HepG2 (cell line): ENCODE results near the gene CHD9. TPM values are rescaled to one million over a fixed set of nuclear protein-coding genes. Genes with fewer than 3 reads are reported as not detected.
A peak's percentile ranks its signal among the peaks of the same experiment; 100 is the strongest.

Experiments
- ATAD3A ChIP-seq: sonication (generic); formaldehyde crosslinking; IDR thresholded peaks from 2 replicates; pipeline ENCODE4 v1.4.0; 2020; ENCODE audit warnings: missing genetic modification reagents
- CENPBD1 ChIP-seq: sonication (generic); formaldehyde crosslinking; IDR thresholded peaks from 2 replicates; pipeline ENCODE4 v1.8.0; 2022; ENCODE audit warnings: missing genetic modification reagents, low read depth, mild to moderate bottlenecking, borderline replicate concordance
- IRF2 ChIP-seq: IDR thresholded peaks from 2 replicates; pipeline ENCODE4 v1.6.1; 2018; ENCODE audit warnings: missing genetic modification reagents, missing compliant biosample characterization
- ISL2 ChIP-seq: sonication (generic); formaldehyde crosslinking; IDR thresholded peaks from 2 replicates; pipeline ENCODE4 v1.5.0; 2020; ENCODE audit warnings: missing genetic modification reagents
- MBD4 ChIP-seq: IDR thresholded peaks from 2 replicates; pipeline ENCODE4 v1.6.1; 2012; ENCODE audit warnings: low read length, inconsistent platforms, borderline replicate concordance
- POGK ChIP-seq: sonication (generic); formaldehyde crosslinking; conservative IDR thresholded peaks from 2 replicates; pipeline ENCODE4 v1.8.0; 2022; ENCODE audit warnings: mild to moderate bottlenecking, moderate library complexity, missing genetic modification reagents
- RFX1 ChIP-seq: fragments of 450-650 bp; IDR thresholded peaks from 2 replicates; pipeline ENCODE4 v1.6.1; 2017
- RXRA ChIP-seq: sonication (generic); formaldehyde crosslinking; IDR thresholded peaks from 2 replicates; pipeline ENCODE4 v1.5.1; 2020; ENCODE audit warnings: missing genetic modification reagents
- SNAI1 ChIP-seq: sonication (generic); formaldehyde crosslinking; IDR thresholded peaks from 2 replicates; pipeline ENCODE4 v1.5.0; 2020; ENCODE audit warnings: mild to moderate bottlenecking, missing genetic modification reagents, borderline replicate concordance
- SOX5 ChIP-seq: IDR thresholded peaks from 2 replicates; pipeline ENCODE4 v1.6.1; 2016; ENCODE audit warnings: borderline replicate concordance
- TEAD3 ChIP-seq: optimal IDR thresholded peaks from 2 replicates; pipeline ENCODE3; 2016; ENCODE audit warnings: borderline replicate concordance
- TRIM24 ChIP-seq: sonication (generic); formaldehyde crosslinking; IDR thresholded peaks from 2 replicates; pipeline ENCODE4 v1.8.0; 2022; ENCODE audit warnings: mild to moderate bottlenecking, missing genetic modification reagents
- ZBTB14 ChIP-seq: sonication (generic); formaldehyde crosslinking; IDR thresholded peaks from 2 replicates; pipeline ENCODE4 v1.4.0; 2020; ENCODE audit warnings: missing genetic modification reagents
- ZBTB4 ChIP-seq: sonication (generic); formaldehyde crosslinking; IDR thresholded peaks from 2 replicates; pipeline ENCODE4 v1.4.0; 2020; ENCODE audit warnings: missing genetic modification reagents, mild to moderate bottlenecking, borderline replicate concordance
- ZNF142 ChIP-seq: sonication (generic); formaldehyde crosslinking; IDR thresholded peaks from 2 replicates; pipeline ENCODE4 v1.4.0; 2020; ENCODE audit warnings: missing genetic modification reagents
- ZNF333 ChIP-seq: sonication (generic); formaldehyde crosslinking; IDR thresholded peaks from 2 replicates; pipeline ENCODE4 v1.4.0; 2020; ENCODE audit warnings: mild to moderate bottlenecking, missing genetic modification reagents, borderline replicate concordance
- polyA plus RNA-seq, 8 experiments: library from polyadenylated mRNA; depleted of rRNA in 3 of 8; stranded (reverse) in 7 of 8; unstranded in 1 of 8; fragments of >200 nt; fragmentation: Illumina TruSeq in 4 of 8; extraction: Trizol in 4 of 8; gene quantifications; 2 replicates each; pipeline versions ENCODE4 v1.2.1 to v1.2.3, GENCODE V29; 2011 to 2016; ENCODE audit warnings: low read depth in 4 of 8, missing spikeins in 1 of 8, mixed read lengths in 1 of 8; ENCODE audit not compliant: insufficient read depth in 1 of 8
- total RNA-seq, 5 experiments: library from RNA; depleted of rRNA; stranded (reverse); fragments of >200 nt; fragmentation: Illumina TruSeq; extraction: Trizol; gene quantifications; 2 replicates each; pipeline ENCODE4 v1.2.3, GENCODE V29; 2016; ENCODE audit warnings: low read depth in 1 of 5

CHD9 gene
- total and polyA plus RNA-seq, 2 of the 13 experiments (the other 11 are each of a cell fraction or from before 2014, with no cell fraction given), result 23.4 to 27.7 TPM

- no peak for TF ChIP-seq RFX1
- TF ChIP-seq ISL2 (CRISPR knock-in tag), result 0 out of 2 replicates have a peak, but pooled peaks have one; percentile 21
- TF ChIP-seq RXRA (CRISPR knock-in tag), result no peak
- TF ChIP-seq SNAI1, result 0 out of 2 replicates have a peak, but pooled peaks have one; percentile 38
- TF ChIP-seq SOX5 (CRISPR knock-in tag), result peak; percentile 26; the same call in 1 of the 2 replicates
- TF ChIP-seq TEAD3 (CRISPR knock-in tag), result peak; percentile 21
- TF ChIP-seq ATAD3A (CRISPR knock-in tag), result no peak
- 0 out of 2 replicates have a peak, but pooled peaks have one; percentile 25 for TF ChIP-seq ZNF333 (CRISPR knock-in tag)
- TF ChIP-seq ZBTB4 (CRISPR knock-in tag), result no peak
- TF ChIP-seq TRIM24 (CRISPR knock-in tag), result no peak
- TF ChIP-seq POGK, result no peak
- peak; percentile 1; the same call in 1 of the 2 replicates for TF ChIP-seq ZNF142
- TF ChIP-seq CENPBD1 (CRISPR knock-in tag), result no peak
- TF ChIP-seq MBD4, result no peak
- no peak for TF ChIP-seq ZBTB14
- no peak for TF ChIP-seq IRF2 (CRISPR knock-in tag)
Measured at GRCh38 chr16:53129281-53130158, 74.7 kb downstream of the CHD9 start (continued).
